Hematopoietic multipotent progenitor cell (in vitro differentiated cells): ENCODE results near the gene ADGRD2. TPM values are rescaled to one million over a fixed set of nuclear protein-coding genes. Genes with fewer than 3 reads are reported as not detected.
A peak's percentile ranks its signal among the peaks of the same experiment; 100 is the strongest.

ENCODE experiments used
- DNase-seq, 3 donors: peaks; one replicate each; pipeline ENCODE4 v3.0.0-alpha.2; 2011 to 2015; ENCODE audit warnings: low read depth in 2 of 3, low spot score in 2 of 3
- total RNA-seq: library from RNA; depleted of rRNA; stranded (reverse); fragments of >200 nt; gene quantifications from one replicate; pipeline ENCODE4 v1.2.3, GENCODE V29; 2012

Gene ADGRD2
- total RNA-seq, 1 donor, result under 0.01 TPM

DNA sequence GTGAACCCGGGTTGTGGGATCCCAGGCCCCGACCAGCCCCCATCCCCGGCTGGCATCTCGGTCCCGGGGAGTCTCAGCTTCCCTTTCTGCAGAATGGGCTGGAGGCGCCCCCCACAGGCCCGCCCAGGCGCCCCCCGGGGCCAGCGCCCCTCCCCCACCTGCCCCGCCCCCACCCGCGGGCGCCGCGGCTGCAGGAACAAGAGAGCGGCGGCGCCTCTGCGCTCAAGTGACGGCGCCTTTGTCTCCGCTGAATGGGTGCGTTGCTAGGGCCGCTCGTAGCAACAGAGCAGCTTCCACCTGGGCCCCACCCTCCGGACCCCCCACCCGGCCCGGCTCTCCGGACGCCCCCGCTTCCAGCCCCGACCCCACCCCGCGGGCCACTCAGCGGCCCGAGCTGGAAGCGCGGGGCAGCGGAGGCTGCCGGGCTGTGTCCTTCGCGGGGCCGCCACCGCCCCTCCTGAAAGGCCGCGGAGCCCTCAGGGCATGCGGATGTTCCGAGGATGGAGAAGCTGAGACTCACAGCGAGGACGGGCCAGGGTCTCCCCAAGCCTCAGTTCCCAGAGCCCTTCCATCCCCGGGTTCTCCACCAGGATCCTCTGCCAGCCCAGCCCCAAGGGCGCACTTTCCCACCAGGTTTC, 27.5 kb downstream of the ADGRD2 start:
- no peak for DNase-seq

DNA sequence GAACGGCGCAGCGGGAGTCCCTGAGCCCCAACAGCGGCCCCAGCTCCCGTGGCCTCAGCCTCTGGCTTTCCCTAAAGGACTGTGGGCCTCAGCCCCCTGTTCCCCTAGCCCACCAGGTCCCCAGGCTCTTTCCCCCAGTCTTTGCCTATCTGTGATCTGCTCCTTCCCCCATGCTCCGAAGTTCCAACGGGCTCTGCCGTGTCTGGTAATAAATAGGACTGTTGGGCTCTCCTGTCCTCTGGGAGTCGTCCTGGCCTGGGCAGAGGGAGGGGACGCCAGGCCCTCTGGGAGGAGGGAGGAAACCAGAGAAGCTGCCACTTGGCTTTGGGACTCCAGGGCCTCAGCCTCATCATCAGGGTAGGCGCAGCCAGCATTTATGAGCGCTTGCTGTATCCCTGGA, 28.1 kb downstream of the ADGRD2 start:
- DNase-seq, result no peak

DNA sequence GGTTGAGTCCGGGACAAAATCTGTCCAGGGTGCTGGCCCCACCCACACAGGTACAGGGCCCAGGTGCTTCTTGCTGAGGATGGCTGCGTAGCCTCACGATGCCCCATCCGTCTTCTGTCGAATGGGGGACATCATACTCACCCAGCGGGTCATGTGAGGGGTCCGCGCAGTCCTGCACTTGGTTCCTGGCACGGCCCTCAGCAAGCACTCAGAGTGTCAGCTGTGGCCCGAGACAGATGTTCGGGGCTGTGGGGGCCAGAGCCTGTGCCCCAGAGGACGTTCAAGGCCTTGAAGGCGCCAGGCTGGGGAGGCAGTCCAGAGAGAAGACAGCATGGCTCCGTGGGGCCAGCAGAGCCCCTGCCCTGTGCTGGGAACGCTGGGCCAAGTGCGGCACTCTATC, 29.1 kb downstream of the ADGRD2 start:
- no peak for DNase-seq

DNA sequence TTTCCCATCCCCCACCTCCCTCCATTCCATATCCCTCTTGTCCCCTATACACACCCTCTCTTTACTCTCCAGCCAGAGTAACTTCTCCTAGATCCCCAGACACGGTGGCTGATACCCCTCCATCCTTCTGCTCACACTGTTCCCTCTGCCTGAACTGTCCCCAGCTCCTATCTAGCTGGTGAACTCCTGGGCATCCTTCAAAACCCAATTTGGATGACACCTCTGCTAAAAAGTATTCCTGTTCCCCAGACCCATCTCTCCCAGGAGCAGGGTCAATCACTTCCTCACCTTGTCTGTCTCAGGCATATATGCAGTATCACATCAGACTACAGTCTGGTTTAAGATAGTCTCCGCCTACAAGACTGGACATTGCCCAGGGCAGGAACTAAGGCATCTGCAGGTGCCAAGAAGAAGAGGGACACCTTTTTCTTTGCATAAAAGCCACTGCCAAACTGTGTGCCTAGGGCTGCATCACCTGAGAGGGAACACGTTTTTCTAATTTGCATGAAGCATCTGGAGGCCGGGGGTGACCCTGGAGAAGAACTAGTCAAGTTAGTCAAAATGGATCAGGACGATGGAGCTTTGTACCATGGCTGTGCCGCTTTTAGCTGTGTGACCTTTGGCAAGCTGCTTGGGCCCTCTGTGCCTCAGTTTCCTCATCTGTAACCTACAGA, 29.8 kb downstream of the ADGRD2 start:
- DNase-seq, result no peak

DNA sequence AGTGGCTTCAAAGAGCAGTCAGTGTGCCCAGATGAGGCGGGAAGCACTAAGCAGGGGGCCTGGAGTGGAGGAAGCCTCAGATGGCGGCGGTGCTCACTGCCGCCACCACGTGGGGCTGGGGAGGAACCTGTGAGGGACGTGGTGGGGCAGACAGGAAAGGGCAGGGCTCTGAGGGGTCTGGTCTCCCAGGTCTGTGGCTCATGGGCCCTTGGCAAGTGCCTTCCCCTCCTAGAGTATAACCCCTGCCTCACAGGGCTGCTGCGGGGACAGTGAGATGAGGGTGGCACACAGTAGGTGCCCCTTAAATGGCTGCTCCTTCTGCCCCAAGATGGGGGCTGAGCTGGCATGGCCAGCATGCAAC, 30.4 kb downstream of the ADGRD2 start:
- DNase-seq, result peak in 1 of 3 donors; percentile 62

DNA sequence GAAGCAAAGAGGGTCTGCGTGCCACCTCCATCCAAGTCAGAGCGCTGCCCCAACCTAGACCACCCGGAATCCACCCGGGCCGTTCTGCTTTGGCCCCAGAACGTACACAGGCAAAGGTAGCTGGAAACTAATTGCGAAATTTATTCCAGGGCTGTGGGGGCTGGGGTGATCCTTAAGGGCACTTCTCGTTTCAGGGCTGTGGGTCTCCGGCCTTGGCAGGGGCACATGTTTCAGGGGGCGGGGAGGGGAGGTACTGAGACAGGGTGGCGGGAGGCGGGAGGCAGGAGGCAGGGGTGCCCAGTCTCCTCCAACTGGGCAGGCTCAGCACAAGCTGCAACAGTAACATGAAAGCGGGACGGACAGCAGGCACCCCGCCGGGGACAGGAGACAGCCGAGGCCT, 30.9 kb downstream of the ADGRD2 start:
- peak in 1 of 3 donors; percentile 58 for DNase-seq

DNA sequence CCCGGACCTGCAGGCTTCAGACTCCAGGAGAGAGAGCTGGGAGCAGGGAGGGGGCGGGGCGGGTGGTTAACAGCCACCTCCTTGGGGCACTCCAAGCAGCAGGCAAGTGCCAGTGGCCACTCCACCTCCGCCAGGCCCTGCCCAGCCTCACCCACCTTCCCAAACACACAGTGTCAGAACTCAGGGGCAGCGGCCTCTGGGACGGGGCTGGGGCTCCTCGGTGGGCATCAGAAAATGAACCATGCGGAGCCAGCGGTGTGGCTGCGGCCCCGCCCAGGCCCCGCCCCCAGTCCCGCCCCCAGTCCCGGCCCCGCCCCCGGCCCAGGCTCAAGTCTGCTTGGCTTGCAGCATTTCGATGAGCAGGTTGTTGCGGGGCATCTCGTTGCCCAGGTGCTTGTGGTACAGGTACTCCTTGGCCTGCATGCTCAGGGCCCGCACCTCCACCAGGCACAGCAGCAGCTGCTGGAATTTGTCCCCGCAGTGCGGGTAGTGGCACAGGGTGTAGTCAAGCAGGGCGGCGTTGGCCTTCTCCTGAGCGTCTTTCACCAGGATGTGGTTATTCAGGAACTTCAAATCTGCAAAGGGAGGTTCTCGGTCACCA, 32.3 kb downstream of the ADGRD2 start:
- DNase-seq, result no peak

DNA sequence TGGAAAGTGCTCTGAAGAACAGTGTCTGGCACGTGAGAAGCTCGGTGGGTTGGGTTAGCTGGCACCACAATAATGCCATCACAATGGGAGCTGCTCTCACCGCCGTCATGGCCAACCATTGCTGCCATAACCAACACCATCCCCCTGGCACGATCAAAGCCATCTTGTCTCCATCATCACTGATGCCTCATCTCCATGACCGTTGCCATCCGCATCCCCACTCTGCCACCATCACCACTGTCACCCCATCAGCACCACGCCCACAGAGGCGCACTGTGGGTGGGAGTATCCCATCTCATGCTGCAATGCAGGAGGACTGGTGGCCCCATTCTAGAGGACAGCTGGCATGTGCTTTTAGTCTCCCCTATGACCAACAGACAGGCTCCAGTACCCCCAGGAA, 33.2 kb downstream of the ADGRD2 start:
- no peak for DNase-seq

DNA sequence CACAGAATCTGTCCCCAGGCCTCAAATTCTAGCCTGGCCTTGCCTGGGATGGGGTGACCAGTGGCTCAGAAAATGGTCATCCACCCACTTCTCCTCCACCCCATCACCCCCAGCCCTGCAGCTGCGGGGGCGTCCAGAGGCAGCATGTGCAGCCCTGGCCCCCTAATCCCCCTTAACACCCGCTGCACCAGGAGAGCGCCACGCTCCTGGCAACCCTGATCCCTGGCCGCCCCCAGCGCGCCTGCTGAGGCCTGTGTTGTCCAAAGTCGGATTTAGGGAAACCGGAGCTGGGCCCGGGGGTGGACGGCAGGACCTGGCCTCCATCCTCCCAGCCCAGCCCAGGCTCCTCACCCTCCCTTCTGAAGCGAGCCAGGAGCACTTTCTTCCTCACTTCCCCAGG, 35.0 kb downstream of the ADGRD2 start:
- no peak for DNase-seq

DNA sequence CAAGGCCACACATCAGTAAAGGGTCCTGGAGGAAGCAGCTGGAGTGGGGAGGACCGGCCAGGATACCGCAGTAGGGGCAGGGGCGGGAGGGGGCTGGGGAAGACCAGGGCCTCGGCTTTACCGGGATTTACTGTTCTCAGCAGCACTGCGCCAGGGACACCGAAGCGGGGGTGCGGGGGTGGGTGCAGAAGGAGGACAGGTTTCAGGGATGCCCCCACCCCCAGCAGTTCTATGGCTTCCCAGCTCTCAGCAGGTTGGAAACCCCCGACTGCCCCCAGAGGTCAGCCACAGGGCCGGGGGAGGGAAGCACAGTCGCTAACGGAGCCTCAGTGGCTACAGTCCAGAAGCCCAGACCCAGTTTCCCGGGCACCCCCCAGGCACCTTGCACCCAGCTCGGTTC, 35.7 kb downstream of the ADGRD2 start:
- no peak for DNase-seq

DNA sequence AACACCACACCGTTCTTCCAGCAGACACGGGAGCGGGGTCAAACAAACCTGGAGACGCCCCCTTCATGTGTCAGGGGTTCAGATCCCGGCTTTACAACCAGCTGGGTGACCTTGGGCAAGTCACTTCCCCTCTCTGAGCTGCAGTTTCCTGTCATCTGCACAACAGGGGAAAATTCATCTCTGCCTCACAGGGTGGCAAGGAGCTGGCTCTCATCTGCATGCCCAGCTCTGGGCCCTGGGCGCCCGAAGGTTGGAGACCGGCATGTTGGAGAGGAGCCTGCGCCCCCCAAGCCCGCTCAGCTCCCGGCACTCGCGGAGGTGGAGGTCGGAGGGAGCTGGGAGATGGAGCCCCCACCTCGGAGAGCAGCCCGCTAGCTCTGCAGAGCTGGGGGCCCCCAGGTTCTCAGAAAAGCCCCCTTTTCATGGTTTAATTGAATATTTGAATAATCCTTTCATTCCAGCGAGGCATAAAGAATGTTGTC, 36.6 kb downstream of the ADGRD2 start:
- no peak for DNase-seq

DNA sequence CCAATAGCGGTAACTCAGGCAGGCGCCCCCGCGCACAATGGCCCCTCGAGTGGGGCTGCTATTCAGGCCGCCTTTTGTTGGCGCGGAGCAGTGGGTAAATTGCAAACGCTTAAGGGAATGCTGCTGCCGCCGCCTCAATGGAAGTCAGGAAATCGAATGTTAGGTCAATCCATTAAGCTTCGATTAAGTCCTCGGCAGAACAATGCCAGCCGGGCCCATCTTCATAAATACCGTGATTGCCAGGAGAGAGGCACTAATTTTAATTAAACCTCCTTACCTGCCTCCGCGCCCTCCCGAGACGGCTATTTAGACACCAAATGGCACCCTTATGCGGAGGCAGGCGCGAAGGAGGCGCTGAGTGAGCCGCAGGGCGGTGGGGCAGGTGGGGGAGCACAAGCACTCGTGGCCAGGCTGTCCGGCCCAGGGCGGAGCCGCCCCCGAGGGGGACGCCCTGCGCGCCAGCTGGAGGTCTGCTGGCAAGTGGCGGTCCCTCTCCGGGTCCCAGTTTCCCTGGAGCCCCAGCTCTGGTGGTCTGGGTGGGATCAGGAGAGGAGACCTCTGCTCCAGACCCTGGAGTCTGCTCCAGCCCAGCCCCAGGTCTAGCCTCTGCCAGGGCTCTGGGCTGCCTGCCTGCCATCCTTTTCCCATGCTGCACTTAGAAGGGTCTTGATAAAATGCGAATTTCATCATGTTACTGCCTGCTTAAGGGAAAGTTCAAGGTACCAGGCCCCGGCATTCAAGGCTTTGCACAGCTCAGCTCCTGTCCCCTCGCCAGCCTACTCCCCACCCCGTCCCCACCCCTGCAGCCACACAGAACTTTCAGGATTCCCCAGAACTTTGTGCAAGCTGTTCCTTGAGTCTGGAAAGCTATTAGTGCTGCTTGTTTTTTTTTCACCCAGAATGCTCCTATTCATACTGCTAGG, 37.3 kb downstream of the ADGRD2 start:
- DNase-seq, result no peak

DNA sequence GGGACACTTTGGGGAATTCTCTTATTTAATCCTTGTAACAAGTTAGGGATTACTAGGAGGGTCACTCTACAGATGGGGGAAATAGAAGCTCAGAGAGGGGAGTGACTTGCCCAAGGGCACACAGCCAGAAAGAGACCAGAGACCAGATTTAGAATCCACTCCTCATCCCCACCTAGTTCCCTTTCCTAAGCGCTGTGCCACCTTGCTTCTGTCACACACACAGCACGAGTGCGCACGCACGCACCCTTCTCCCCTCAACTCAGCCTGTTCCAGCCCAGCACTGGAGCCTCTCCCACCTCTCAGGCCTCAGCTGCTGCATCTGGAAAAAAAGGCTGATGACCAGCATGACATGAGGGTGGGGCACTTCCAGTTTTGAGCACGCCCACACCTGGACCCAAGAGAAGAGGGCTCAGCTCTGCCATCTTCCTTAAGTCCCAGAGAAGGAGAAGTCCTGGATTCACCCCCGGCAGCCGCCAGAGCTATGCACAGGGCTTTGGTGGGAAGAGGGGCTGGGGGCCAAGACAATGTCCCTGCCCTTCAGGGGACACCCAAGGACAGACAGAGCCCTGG, 38.5 kb downstream of the ADGRD2 start:
- no peak for DNase-seq

DNA sequence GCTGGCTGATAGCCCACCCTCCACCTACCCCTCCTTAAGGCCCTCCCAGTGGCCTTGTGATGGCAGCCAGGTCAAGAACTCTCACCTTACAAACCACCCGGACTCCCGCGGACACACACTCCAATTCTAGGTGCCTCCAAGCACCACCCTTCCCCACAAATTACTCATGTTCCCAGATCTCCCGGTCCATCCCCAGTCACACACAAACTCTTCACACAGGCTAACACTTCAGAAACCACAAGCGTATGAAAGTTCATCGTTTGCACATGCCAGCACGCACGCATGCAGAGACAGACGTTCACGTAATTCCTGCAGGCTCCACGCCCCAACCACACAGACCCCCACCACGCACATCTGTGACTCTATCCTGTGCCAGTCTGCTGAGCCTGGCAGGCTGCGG, 39.0 kb downstream of the ADGRD2 start:
- DNase-seq, result no peak

DNA sequence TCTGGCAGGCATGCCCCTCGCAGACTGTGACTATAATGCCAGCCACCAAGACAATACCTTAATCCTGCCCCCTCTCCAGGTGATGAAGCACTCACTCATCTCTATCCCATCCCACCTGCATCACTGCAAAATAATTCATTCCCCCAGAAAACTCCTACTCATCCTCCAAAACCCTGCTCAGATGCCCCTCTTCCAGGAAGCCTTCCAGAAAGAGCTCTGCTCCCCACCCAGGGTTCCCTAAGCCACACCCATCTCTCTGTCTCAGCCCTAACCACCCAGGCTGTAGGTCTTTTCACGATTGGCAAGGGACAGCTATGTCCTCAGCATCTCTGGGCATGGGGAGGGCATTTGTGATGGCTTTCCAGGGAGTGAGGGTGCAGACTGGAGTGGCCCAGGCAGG, 39.8 kb downstream of the ADGRD2 start:
- DNase-seq, result no peak

DNA sequence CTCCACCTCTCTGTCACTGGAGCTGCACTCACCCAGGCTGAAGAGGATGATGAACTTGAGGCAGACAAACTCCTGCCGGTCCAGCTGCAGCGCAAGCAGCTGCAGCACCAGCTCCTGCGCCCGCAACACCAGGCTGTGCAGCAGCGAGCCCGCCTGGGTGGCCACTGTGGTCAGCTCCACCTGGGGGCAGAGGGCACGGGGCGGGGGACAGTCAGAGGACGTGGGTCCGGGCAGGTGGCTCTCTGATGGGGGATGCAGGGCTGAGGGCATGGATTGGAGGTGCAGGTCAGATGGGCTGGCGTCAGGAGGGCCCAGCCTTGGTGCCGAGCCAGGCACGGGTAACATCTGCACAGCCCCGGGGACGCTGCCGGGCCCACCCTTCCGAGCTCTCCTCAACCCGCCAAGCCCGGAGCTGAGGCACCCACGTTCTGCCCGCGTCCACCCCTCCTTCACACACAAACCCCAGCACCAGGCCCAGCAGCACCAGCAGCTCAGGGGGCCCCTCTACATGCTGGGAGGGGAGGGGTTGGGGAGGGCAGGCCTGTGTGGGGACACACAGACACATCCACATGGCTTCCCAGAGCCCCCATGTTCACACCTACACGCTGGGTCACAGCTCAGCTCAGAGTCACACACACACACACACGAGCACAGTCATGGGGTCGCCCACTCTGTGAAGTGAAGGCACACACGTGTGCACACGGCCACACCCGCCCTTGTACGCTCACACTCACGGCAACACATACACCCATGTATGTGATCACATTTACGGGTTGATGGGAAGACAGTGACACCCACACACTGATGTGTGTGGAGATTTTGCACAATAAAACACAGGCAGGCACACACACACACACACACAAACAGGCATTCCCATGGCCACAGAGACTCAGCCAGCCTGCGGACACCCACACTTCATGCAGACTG, 41.1 kb downstream of the ADGRD2 start:
- DNase-seq, result no peak

DNA sequence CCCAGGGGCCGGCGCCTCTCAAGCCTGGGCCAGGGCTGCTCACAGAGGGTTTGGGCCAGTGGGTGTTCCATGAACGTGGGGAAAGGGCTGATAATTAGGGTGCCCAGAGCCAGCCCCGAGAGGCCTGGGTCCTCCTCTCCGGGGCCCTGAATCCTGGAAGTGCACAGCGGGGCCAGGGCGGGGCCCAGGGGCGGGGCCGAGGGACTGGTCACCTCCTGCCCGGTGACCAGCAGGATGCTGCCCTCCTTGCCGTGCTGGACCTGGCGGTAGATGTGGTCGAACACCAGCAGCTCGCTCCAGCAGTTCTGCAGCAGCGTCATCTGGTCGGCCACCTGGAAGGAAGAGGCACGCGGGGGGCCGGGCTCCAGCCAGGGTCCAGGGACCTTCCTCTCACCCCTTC, 42.6 kb downstream of the ADGRD2 start:
- no peak for DNase-seq

DNA sequence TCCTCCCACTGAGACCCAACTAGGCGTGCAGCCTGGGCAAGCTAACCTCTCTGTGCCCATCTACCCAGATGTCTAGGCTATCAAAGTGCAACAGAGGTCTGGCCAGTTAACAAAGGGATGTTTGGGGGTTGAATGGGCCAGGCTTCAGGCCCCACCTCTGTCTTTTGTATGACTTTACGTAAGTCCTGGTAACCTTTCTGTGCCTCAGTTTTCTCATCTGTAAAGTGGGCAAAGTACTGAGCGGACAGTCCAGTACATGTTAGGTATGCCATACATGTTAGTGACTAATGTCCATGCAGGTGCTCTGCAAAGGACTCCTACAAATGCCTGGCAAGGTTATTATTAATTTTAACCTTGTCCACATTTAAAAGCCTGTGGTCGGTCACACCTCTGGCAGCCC, 43.0 kb downstream of the ADGRD2 start:
- no peak for DNase-seq

DNA sequence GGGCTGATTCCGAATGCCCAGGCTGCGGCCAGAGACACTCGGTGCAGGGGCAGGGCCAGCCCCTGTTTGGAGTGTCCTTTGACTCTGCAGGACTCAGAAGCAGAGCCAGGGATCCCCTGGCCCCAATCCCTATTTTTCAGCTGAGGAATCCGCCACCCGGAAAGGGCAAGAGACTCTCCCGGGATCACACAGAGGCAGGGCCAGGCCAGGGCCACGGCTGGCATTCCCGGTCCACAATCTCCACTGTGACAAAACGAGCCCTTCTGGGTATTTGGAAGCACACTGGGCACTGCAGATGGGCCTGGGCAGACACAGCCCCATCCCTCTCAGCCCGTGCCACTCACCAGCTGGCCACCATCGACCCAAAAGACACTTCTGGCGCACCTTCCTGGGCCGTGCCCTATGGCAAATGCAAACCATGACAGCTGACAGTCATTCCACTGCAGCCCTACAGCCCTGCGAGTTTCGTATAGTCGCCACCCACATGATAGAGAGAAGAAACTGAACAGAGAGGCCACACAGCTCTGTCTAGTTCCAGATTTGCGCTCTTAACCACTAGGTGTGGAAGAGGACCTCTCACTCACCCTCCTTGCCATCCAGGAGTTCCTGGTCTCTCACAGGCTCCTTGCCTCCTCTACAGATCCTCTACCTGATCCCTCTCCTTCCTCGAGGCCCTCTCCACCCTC, 43.7 kb downstream of the ADGRD2 start:
- no peak for DNase-seq
